Stimulated activated CD8-positive, alpha-beta memory T cell treated with anti-CD3 and anti-CD28 coated beads, Interleukin-7, amount 100 ng/mL, for 24 hours (primary cell): ENCODE results near the gene FMO5.
"Not testable (repeated sequence)": the region's sequence is repeated elsewhere in the genome, so short reads cannot be mapped to it uniquely, and the experiment has no call there.

ENCODE experiments used
- DNase-seq: peaks from one replicate; pipeline ENCODE4 v3.0.0-alpha.2; 2020; ENCODE audit warnings: low read depth

The FMO5 gene

GRCh38 chr1:147225193-147225730 lies at the start of gene FMO5:
Gene FMO5, minus strand, starts transcription at chr1:147225339. Its CDS starts 310 bp downstream, at chr1:147225029.
- DNase-seq: peak; percentile 2

DNA sequence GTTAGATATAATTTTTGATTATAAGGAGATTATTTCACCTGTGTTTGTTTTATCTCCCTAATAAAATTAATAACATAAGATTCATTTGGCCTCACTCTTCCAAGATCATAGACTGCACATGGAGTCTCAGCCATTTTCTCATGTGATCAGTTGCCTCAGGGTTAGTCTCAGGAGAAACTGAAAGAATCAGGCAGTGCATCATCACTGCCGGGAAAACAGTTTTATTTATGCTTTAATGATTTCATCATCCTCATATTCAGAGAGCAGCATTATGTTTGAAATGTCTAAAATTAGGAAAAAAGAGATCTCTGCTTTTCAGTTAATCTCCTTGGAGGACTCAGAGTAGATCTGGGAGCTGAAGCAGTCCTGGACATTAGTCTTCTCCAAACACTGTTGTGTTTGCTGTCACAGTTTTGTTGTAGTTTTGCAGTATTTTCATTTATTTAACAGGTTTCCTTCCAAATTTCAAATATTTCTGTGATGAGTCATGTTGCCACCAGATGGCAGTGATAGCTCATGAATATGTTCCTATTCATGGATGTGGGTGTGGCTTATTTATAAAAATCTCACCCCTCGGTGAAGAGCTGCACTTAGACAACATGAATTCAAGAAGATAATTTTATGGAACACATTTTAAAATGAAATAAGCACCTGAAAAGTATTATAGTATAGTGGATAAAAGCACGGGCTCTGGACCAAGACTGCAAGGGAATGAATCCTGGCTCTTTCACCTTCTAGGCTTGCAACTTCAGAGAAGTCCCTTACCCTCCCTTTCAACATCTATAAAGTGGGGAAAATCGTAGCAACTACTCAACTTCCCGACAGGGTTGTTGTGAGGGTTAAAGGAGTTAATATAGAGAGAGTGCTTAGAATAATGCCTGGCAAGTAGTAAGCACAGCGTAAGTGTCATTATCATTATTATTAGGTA lies 48.5 kb upstream of the FMO5 start:
- no peak for DNase-seq

DNA sequence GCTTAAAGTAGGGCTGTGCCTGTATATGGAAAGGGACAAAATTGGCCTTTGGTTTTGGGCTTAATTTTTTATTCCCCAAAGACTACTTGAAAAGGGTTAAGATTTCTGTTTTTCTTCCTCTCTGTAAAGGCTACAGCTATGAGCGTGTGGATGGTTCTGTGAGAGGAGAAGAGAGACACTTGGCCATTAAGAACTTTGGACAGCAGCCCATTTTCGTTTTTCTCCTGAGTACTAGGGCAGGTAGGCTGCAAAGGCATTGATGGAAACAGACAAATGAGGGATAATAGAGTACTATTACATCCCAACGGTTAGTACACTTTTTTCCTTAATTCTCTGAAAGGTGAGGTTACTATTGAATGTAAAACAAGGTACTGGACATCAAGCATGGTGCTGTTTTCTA lies 46.9 kb upstream of the FMO5 start:
- no peak for DNase-seq

- no peak for DNase-seq
These were observed 45.6 kb upstream of the FMO5 start for GRCh38 chr1:147270721-147271120.

GRCh38 chr1:147267711-147268110 lies 42.6 kb upstream of the FMO5 start:
- DNase-seq: no peak

- DNase-seq: no peak
These were observed 41.2 kb upstream of the FMO5 start for GRCh38 chr1:147266381-147266780.

DNA sequence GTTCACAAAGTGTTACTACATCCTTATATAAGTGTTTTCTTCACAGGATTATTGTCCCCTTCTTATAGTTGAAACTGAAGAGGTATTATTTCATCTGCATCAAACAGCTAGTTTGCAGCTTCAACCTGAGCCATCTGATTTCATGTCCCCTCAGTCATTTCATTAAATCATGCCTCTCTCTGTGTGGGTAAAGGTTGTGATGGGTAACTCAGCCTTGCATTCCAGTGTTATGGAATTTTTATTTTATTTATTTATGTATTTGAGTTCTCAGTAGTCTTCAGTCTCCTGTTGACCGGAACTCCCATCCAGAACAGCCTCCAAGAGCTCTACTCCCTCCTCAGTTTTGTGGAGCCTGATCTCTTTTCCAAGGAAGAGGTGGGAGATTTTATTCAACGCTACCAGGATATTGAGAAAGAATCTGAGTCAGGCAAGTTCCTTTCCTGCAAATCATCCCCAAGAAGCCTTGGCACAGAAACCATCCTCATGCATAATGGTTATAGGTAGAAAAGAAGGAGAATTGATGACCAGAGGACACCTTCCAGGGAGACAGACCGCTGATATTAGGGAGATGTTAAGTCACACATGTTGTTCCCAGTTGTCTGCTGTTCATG lies 39.1 kb upstream of the FMO5 start:
- DNase-seq: no peak

- no peak for DNase-seq
These were observed 35.8 kb upstream of the FMO5 start for GRCh38 chr1:147260956-147261355.

DNA sequence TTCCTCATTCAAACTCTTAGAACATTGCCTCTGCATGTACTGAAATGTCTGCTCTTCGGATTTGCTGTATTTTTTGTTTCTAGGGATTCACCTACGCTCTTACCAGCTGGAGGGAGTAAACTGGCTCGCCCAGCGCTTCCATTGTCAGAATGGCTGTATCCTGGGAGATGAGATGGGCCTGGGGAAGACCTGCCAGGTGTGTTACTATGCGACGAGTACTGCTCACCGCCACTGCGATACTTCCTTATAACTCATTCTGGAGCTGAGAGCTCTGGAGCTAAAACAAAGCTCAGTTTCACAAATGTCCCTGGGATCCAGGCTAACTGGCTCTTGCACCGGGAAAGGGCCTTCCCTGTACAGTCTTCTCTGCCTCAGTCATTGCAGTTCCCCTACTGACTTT lies 27.4 kb upstream of the FMO5 start:
- no peak for DNase-seq

DNA sequence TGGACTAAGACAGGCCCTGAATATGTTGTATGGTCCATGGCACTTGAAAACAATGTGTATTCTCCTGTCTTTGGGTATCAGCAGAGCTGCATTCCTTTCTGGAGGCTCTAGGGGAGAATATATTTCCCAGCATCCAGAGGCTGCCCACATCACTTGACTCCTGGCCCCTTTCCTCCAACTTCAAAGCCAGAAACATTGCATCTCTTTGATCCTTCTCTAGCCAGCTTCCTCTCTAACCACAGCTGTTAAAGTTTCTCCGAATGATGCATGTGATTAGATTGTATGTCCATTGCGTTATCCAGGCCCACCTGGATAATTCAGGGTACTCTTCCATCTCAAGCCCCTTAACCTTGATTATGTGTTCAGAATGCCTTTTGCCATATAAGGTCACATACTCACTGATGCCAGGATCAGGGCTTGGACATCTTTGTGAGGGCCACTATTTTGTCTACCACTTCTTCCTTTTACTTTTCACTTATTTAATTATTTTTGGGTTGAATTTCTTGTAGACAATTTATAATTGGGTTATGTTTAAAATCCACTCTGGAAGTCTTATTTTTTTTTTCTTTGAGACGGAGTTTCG lies 22.6 kb upstream of the FMO5 start:
- no peak for DNase-seq

DNA sequence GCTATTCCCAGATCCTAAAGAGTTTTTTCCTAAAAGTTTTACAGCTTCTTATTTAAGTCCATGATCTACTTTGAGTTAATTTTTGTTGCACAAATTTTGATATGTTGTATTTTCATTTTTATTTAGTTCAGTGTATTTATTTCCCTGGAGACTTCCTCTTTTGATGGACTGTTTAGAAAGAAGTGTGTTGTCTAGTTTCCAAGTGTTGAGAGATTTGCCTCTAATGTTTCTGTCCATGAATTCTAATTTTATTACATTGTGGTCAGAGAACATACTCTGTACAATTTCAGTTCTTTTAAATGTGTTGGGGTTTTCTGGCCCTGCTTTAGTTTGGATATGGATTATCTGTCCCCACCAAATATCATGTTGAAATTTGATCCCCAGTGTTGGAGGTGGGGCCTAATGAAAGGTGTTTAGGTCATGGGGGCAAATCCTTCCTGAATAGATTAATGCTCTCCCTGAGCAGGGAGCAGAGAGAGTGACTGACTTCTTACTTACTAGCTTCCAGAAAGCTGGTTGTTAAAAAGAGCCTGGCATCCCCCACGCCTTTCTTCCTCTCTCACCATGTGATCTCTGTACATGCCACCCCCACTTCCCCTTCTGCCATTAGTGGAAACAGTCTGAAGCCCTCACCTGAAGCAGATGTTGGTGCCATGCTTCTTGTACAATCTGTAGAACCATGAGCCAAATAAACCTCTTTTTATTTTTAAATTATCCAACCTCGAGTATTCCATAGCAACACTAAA lies 21.9 kb upstream of the FMO5 start:
- DNase-seq: no peak

- DNase-seq: no peak
These were observed 21.0 kb upstream of the FMO5 start for GRCh38 chr1:147246044-147246690.

- DNase-seq: no peak
These were observed 20.5 kb upstream of the FMO5 start for GRCh38 chr1:147245586-147246021.

- no peak for DNase-seq
These were observed 20.0 kb upstream of the FMO5 start for GRCh38 chr1:147245129-147245528.

DNA sequence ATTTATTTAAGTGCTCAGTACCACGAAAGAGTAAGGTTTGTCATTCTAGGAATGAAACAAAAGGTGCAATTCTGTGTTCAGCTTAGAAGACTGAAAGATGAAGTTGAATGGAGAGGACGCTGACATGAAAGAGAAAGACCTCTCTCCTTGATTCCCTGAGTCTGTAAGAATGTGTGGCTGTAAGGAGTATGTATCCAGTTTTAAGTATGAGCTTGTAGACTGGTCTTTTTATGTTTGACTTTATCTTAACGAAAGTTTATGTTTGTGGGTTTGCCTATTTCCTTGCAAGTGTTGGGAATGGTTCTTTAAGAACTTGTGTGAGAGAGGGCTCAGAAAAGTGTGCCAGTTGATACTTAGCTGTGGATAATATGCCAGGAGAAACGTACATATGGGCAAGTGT lies 18.7 kb upstream of the FMO5 start:
- no peak for DNase-seq

DNA sequence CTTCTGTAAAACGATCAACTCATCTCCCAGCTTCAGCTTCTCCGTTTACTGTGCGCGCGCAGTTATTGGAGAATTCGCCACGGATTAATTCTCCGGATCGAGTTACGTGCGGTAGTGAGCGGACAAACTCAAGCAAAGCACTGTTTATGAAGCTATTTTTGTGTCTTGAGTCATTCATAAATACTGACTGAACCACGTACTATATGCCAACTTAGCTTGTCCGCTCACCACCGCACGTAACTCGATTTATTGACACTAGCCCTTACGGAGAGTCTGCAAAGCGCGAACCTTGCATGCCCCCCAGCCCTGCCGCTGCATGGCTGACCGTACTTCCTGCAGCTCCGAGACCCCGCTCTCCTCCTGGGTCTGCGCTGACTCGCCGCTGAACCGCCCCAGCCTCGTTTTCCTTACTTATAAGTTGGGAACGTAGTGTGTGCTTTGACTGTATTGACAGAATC lies 18.1 kb upstream of the FMO5 start:
- DNase-seq: peak; percentile 10

- DNase-seq: peak; percentile 88
These were observed 17.5 kb upstream of the FMO5 start, which contains the start of gene CHD1L for GRCh38 chr1:147242449-147243227. Gene CHD1L, plus strand, starts transcription at chr1:147242684. Its CDS starts 20 bp downstream, at chr1:147242704.

DNA sequence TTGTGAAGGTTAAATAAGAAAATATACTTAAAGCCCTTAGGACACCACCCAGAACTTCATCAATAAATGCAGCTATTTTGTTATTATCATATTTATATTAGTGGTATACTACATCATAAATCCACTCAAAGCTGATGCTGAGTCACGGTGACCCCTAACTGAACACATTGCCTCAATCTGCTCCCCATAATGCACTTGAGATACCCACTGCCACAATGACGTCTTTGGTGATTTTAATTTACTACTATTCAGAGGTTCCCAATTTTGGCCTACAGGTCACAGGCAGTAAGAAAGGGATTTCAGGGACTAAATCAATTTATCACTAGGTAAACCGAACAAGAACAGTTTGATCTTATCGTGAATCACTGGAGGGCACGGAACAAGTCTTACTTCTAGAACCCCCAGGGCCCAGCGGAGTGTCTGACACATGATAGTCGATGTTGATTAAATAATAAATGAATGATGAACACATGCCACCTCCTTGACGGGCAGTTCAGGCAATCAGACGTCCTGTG lies 16.9 kb upstream of the FMO5 start:
- no peak for DNase-seq

DNA sequence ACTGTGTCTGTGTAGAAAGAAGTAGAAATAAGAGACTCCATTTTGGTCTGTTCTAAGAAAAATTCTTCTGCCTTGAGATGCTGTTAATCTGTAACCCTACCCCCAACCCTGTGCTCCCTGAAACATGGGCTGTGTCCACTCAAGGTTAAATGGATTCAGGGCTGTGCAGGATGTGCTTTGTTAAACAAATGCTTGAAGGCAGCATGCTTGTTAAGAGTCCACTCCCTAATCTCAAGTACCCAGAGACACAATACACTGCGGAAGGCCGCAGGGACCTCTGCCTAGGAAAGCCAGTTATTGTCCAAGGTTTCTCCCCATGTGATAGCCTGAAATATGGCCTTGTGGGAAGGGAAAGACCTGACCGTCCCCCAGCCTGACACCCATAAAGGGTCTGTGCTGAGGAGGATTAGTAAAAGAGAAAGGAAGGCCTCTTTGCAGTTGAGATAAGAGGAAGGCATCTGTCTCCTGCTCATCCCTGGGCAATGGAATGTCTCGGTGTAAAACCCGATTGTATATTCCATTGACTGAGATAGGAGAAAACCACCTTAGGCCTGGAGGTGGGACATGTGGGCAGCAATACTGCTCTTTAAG lies 15.1 kb upstream of the FMO5 start:
- not testable (repeated sequence) for DNase-seq
